ENCODE measurements around the gene NINL.
A peak's percentile ranks its signal among the peaks of the same experiment; 100 is the strongest.
"Not testable (repeated sequence)": the region's sequence is repeated elsewhere in the genome, so short reads cannot be mapped to it uniquely, and the experiment has no call there.

NINL gene

GRCh38 chr20:25532971-25533391, 52.4 kb downstream of the NINL start:
- no peak for DNase-seq (ENCODE audit: low spot score)

- DNase-seq (ENCODE audit: low spot score): no peak
These were observed 53.1 kb downstream of the NINL start for GRCh38 chr20:25532015-25532751.

GRCh38 chr20:25529295-25529951, 55.9 kb downstream of the NINL start:
- no peak for DNase-seq (ENCODE audit: low spot score)

- DNase-seq (ENCODE audit: low spot score): no peak
These were observed 57.4 kb downstream of the NINL start for GRCh38 chr20:25527949-25528348.

GRCh38 chr20:25526446-25526845, 58.9 kb downstream of the NINL start:
- no peak for DNase-seq (ENCODE audit: low spot score)

- no peak for DNase-seq (ENCODE audit: low spot score)
These were observed 59.5 kb downstream of the NINL start for GRCh38 chr20:25525867-25526266.

- DNase-seq (ENCODE audit: low spot score): no peak
These were observed 60.0 kb downstream of the NINL start for GRCh38 chr20:25525295-25525694.

GRCh38 chr20:25521382-25521781, 63.9 kb downstream of the NINL start:
- DNase-seq (ENCODE audit: low spot score): no peak

- no peak for DNase-seq (ENCODE audit: low spot score)
These were observed 68.2 kb downstream of the NINL start for GRCh38 chr20:25517124-25517523.

- no peak for DNase-seq (ENCODE audit: low spot score)
These were observed 70.5 kb downstream of the NINL start for GRCh38 chr20:25514747-25515340.

GRCh38 chr20:25514195-25514594, 71.1 kb downstream of the NINL start:
- no peak for DNase-seq (ENCODE audit: low spot score)

GRCh38 chr20:25512709-25513108, 72.6 kb downstream of the NINL start:
- no peak for DNase-seq (ENCODE audit: low spot score)

- DNase-seq (ENCODE audit: low spot score): no peak
These were observed 74.1 kb downstream of the NINL start for GRCh38 chr20:25511183-25511582.

- DNase-seq (ENCODE audit: low spot score): no peak
These were observed 74.6 kb downstream of the NINL start for GRCh38 chr20:25510721-25511120.

GRCh38 chr20:25510202-25510601, 75.1 kb downstream of the NINL start:
- no peak for DNase-seq (ENCODE audit: low spot score)

GRCh38 chr20:25509084-25509483, 76.2 kb downstream of the NINL start:
- DNase-seq (ENCODE audit: low spot score): no peak

GRCh38 chr20:25508083-25508770, 77.1 kb downstream of the NINL start:
- peak; percentile 9 for DNase-seq (ENCODE audit: low spot score)

GRCh38 chr20:25507385-25508082, 77.8 kb downstream of the NINL start:
- no peak for DNase-seq (ENCODE audit: low spot score)

- DNase-seq (ENCODE audit: low spot score): no peak
These were observed 80.8 kb downstream of the NINL start for GRCh38 chr20:25504366-25505135.

- no peak for DNase-seq (ENCODE audit: low spot score)
These were observed 81.4 kb downstream of the NINL start for GRCh38 chr20:25503936-25504335.

GRCh38 chr20:25503051-25503639, 82.2 kb downstream of the NINL start:
- not testable (repeated sequence) for DNase-seq (ENCODE audit: low spot score)

All from LoVo (cell line).